WTC11 (cell line): ENCODE data around the gene SLC17A2. TPM values are rescaled to one million over a fixed set of nuclear protein-coding genes. Genes with fewer than 3 reads are reported as not detected.

Experiments used
- CREM ChIP-seq: sonication (generic); formaldehyde crosslinking; IDR thresholded peaks from 2 replicates; pipeline ENCODE4 v1.8.1; 2022; ENCODE audit warnings: mild to moderate bottlenecking, missing genetic modification reagents, moderate library complexity
- ELF4 ChIP-seq: sonication (generic); formaldehyde crosslinking; IDR thresholded peaks from 2 replicates; pipeline ENCODE4 v1.8.1; 2022; ENCODE audit warnings: low read depth, mild to moderate bottlenecking, moderate library complexity, missing genetic modification reagents
- ESRRA ChIP-seq: sonication (generic); formaldehyde crosslinking; IDR thresholded peaks from 2 replicates; pipeline ENCODE4 v1.8.1; 2022; ENCODE audit warnings: mild to moderate bottlenecking, missing genetic modification reagents, borderline replicate concordance
- ETV6 ChIP-seq: sonication (generic); formaldehyde crosslinking; IDR thresholded peaks from 2 replicates; pipeline ENCODE4 v1.8.1; 2022; ENCODE audit warnings: mild to moderate bottlenecking, missing genetic modification reagents
- FOXJ3 ChIP-seq: sonication (generic); formaldehyde crosslinking; IDR thresholded peaks from 2 replicates; pipeline ENCODE4 v1.9.0; 2021; ENCODE audit warnings: missing genetic modification reagents, mild to moderate bottlenecking, borderline replicate concordance
- FOXK1 ChIP-seq: sonication (generic); formaldehyde crosslinking; IDR thresholded peaks from 2 replicates; pipeline ENCODE4 v1.8.0; 2022; ENCODE audit warnings: mild to moderate bottlenecking, moderate library complexity, missing genetic modification reagents
- GABPB1 ChIP-seq: sonication (generic); formaldehyde crosslinking; IDR thresholded peaks from 2 replicates; pipeline ENCODE4 v1.8.1; 2023; ENCODE audit warnings: mild to moderate bottlenecking, missing genetic modification reagents
- GTF2I ChIP-seq: fragments of 250-450 bp; sonication (Bioruptor Pico); conservative IDR thresholded peaks from 2 replicates; pipeline ENCODE4 v1.4.0; 2021; ENCODE audit warnings: mild to moderate bottlenecking
- JUN ChIP-seq: sonication (generic); formaldehyde crosslinking; IDR thresholded peaks from 2 replicates; pipeline ENCODE4 v1.8.0; 2023; ENCODE audit warnings: mild to moderate bottlenecking, missing genetic modification reagents
- KAT7 ChIP-seq: sonication (generic); formaldehyde crosslinking; IDR thresholded peaks from 2 replicates; pipeline ENCODE4 v1.8.1; 2023; ENCODE audit warnings: missing genetic modification reagents, mild to moderate bottlenecking, borderline replicate concordance
- NR3C1 ChIP-seq: sonication (generic); formaldehyde crosslinking; conservative IDR thresholded peaks from 2 replicates; pipeline ENCODE4 v1.8.1; 2023; ENCODE audit warnings: low read depth, mild to moderate bottlenecking, missing genetic modification reagents
- RORB ChIP-seq: fragments of 250-450 bp; sonication (Bioruptor Pico); IDR thresholded peaks from 2 replicates; pipeline ENCODE4 v1.9.0; 2021; ENCODE audit warnings: mild to moderate bottlenecking
- TCF7 ChIP-seq: sonication (generic); formaldehyde crosslinking; IDR thresholded peaks from 2 replicates; pipeline ENCODE4 v1.8.0; 2022; ENCODE audit warnings: mild to moderate bottlenecking, low read depth, missing genetic modification reagents, moderate library complexity
- TEAD1 ChIP-seq: sonication (generic); formaldehyde crosslinking; IDR thresholded peaks from 2 replicates; pipeline ENCODE4 v1.8.0; 2022; ENCODE audit warnings: mild to moderate bottlenecking, missing genetic modification reagents
- TEAD4 ChIP-seq: sonication (generic); formaldehyde crosslinking; IDR thresholded peaks from 2 replicates; pipeline ENCODE4 v1.8.0; 2022; ENCODE audit warnings: mild to moderate bottlenecking, missing genetic modification reagents
- ZBTB21 ChIP-seq: sonication (generic); formaldehyde crosslinking; IDR thresholded peaks from 2 replicates; pipeline ENCODE4 v1.8.1; 2023; ENCODE audit warnings: mild to moderate bottlenecking, missing genetic modification reagents, borderline replicate concordance
- ZNF232 ChIP-seq: sonication (generic); formaldehyde crosslinking; IDR thresholded peaks from 2 replicates; pipeline ENCODE4 v1.8.0; 2022; ENCODE audit warnings: mild to moderate bottlenecking, missing genetic modification reagents
- ZNF317 ChIP-seq: sonication (generic); formaldehyde crosslinking; IDR thresholded peaks from 2 replicates; pipeline ENCODE4 v1.8.1; 2023; ENCODE audit warnings: low read depth, mild to moderate bottlenecking, moderate library complexity, missing genetic modification reagents, borderline replicate concordance
- ZNF423 ChIP-seq: fragments of 250-450 bp; sonication (Bioruptor Pico); IDR thresholded peaks from 2 replicates; pipeline ENCODE4 v2.1.2; 2022; ENCODE audit warnings: mild to moderate bottlenecking, moderate library complexity
- total RNA-seq: library from RNA; stranded (reverse); gene quantifications from 3 replicates; pipeline ENCODE4 v1.2.3, GENCODE V29; 2021
- TF ChIP-seq, protein P1 (sequence below): sonication (generic); formaldehyde crosslinking; IDR thresholded peaks from 2 replicates; pipeline ENCODE4 v1.8.1; 2023; ENCODE audit warnings: mild to moderate bottlenecking, missing genetic modification reagents, moderate library complexity
- TF ChIP-seq, protein P2 (sequence below): fragments of 250-450 bp; sonication (Bioruptor Pico); IDR thresholded peaks from 2 replicates; pipeline ENCODE4 v1.9.0; 2021; ENCODE audit warnings: mild to moderate bottlenecking
- TF ChIP-seq, protein P3 (sequence below): sonication (generic); formaldehyde crosslinking; IDR thresholded peaks from 2 replicates; pipeline ENCODE4 v1.8.1; 2022; ENCODE audit warnings: missing genetic modification reagents, borderline replicate concordance
- TF ChIP-seq, protein P4 (sequence below): fragments of 250-450 bp; sonication (Bioruptor Pico); conservative IDR thresholded peaks from 2 replicates; pipeline ENCODE4 v1.9.0; 2021; ENCODE audit warnings: mild to moderate bottlenecking
- TF ChIP-seq, protein P5 (sequence below): fragments of 250-450 bp; sonication (Bioruptor Pico); IDR thresholded peaks from 2 replicates; pipeline ENCODE4 v1.9.0; 2021; ENCODE audit warnings: mild to moderate bottlenecking
- TF ChIP-seq, protein P6 (sequence below): sonication (generic); formaldehyde crosslinking; IDR thresholded peaks from 2 replicates; pipeline ENCODE4 v1.8.0; 2023; ENCODE audit warnings: mild to moderate bottlenecking, missing genetic modification reagents
- TF ChIP-seq, protein P7 (sequence below): sonication (generic); formaldehyde crosslinking; IDR thresholded peaks from 2 replicates; pipeline ENCODE4 v1.8.1; 2022; ENCODE audit warnings: mild to moderate bottlenecking, moderate library complexity, missing genetic modification reagents
- TF ChIP-seq, protein P8 (sequence below): fragments of 200-600 bp; IDR thresholded peaks from 2 replicates; pipeline ENCODE4 v1.8.0; 2022; ENCODE audit warnings: antibody characterized with exemption

Gene SLC17A2
- total RNA-seq, 1 experiment from 2014 or later: not detected

DNA sequence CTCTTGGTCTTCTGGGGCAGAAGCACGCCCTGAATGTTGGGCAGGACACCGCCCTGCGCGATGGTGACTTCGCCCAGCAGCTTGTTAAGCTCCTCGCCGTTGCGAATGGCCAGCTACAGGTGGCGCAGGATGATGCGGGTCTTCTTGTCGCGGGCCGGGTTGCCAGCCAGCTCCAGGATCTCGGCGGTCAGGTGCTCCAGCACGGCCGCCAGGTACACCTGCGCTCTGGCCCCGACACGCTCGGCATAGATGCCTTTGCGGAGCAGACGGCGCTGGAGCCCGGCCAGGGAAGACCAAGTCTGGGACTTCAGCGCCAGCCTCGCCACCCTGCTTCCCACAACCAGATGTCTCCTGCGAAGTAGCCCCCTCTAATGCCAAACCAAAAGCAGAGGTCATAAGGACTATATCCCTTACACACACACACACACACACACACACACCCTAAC lies 48.4 kb downstream of the SLC17A2 start (continued):
- no peak for TF ChIP-seq FOXK1 (CRISPR knock-in tag)
- TF ChIP-seq, protein P1, sequence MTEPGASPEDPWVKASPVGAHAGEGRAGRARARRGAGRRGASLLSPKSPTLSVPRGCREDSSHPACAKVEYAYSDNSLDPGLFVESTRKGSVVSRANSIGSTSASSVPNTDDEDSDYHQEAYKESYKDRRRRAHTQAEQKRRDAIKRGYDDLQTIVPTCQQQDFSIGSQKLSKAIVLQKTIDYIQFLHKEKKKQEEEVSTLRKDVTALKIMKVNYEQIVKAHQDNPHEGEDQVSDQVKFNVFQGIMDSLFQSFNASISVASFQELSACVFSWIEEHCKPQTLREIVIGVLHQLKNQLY (CRISPR knock-in tag): no peak
- no peak for TF ChIP-seq KAT7 (CRISPR knock-in tag)
- TF ChIP-seq TCF7: no peak
- no peak for TF ChIP-seq JUN
- no peak for TF ChIP-seq ESRRA (CRISPR knock-in tag)
- no peak for TF ChIP-seq RORB (CRISPR knock-in tag)
- no peak for TF ChIP-seq CREM
- TF ChIP-seq, protein P2, sequence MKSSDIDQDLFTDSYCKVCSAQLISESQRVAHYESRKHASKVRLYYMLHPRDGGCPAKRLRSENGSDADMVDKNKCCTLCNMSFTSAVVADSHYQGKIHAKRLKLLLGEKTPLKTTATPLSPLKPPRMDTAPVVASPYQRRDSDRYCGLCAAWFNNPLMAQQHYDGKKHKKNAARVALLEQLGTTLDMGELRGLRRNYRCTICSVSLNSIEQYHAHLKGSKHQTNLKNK (CRISPR knock-in tag): no peak
- TF ChIP-seq ELF4 (CRISPR knock-in tag): no peak
- TF ChIP-seq ZNF232: no peak
- TF ChIP-seq, protein P3, sequence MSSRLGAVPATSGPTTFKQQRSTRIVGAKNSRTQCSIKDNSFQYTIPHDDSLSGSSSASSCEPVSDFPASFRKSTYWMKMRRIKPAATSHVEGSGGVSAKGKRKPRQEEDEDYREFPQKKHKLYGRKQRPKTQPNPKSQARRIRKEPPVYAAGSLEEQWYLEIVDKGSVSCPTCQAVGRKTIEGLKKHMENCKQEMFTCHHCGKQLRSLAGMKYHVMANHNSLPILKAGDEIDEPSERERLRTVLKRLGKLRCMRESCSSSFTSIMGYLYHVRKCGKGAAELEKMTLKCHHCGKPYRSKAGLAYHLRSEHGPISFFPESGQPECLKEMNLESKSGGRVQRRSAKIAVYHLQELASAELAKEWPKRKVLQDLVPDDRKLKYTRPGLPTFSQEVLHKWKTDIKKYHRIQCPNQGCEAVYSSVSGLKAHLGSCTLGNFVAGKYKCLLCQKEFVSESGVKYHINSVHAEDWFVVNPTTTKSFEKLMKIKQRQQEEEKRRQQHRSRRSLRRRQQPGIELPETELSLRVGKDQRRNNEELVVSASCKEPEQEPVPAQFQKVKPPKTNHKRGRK (CRISPR knock-in tag): 0 out of 2 replicates have a peak, but pooled peaks have one; percentile 46
- TF ChIP-seq ETV6 (CRISPR knock-in tag): 0 out of 2 replicates have a peak, but pooled peaks have one; percentile 50
- no peak for TF ChIP-seq ZNF423 (CRISPR knock-in tag)
- TF ChIP-seq GTF2I: no peak
- TF ChIP-seq TEAD4 (CRISPR knock-in tag): no peak
- no peak; the same call in 1 of the 2 replicates for TF ChIP-seq ZBTB21 (CRISPR knock-in tag)
- TF ChIP-seq GABPB1: no peak
- TF ChIP-seq, protein P4, sequence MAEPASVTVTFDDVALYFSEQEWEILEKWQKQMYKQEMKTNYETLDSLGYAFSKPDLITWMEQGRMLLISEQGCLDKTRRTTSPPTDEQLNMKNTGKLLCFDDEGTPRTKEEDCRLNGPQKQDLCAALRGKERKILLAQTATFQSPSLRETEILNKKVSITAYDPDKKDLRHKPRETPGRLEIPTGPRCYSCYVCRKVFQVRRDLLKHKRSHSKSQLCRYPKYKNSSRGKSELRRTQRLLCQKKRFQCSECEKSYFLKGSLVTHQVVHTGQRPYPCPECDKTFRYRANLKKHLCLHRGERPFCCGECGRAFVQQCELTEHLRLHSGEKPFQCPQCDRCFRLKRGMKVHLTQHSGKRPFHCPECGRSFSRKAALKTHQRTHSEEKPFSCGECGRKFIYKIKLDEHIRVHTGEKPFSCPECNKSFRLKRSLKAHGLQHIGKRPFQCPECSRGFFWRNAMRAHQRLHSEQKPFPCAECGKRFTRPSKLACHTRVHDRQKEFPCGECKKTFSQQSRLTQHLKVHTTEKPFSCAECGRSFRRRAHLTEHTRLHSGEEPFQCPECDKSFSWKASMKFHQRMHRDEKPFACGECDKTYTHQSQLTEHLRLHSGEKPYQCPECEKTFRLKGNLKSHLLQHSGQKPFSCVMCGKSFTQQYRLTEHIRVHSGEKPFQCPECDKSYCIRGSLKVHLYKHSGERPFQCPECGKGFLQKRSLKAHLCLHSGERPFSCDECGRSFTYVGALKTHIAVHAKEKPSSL (CRISPR knock-in tag): no peak
- TF ChIP-seq, protein P5, sequence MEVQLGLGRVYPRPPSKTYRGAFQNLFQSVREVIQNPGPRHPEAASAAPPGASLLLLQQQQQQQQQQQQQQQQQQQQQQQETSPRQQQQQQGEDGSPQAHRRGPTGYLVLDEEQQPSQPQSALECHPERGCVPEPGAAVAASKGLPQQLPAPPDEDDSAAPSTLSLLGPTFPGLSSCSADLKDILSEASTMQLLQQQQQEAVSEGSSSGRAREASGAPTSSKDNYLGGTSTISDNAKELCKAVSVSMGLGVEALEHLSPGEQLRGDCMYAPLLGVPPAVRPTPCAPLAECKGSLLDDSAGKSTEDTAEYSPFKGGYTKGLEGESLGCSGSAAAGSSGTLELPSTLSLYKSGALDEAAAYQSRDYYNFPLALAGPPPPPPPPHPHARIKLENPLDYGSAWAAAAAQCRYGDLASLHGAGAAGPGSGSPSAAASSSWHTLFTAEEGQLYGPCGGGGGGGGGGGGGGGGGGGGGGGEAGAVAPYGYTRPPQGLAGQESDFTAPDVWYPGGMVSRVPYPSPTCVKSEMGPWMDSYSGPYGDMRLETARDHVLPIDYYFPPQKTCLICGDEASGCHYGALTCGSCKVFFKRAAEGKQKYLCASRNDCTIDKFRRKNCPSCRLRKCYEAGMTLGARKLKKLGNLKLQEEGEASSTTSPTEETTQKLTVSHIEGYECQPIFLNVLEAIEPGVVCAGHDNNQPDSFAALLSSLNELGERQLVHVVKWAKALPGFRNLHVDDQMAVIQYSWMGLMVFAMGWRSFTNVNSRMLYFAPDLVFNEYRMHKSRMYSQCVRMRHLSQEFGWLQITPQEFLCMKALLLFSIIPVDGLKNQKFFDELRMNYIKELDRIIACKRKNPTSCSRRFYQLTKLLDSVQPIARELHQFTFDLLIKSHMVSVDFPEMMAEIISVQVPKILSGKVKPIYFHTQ (CRISPR knock-in tag): no peak
- TF ChIP-seq, protein P6, sequence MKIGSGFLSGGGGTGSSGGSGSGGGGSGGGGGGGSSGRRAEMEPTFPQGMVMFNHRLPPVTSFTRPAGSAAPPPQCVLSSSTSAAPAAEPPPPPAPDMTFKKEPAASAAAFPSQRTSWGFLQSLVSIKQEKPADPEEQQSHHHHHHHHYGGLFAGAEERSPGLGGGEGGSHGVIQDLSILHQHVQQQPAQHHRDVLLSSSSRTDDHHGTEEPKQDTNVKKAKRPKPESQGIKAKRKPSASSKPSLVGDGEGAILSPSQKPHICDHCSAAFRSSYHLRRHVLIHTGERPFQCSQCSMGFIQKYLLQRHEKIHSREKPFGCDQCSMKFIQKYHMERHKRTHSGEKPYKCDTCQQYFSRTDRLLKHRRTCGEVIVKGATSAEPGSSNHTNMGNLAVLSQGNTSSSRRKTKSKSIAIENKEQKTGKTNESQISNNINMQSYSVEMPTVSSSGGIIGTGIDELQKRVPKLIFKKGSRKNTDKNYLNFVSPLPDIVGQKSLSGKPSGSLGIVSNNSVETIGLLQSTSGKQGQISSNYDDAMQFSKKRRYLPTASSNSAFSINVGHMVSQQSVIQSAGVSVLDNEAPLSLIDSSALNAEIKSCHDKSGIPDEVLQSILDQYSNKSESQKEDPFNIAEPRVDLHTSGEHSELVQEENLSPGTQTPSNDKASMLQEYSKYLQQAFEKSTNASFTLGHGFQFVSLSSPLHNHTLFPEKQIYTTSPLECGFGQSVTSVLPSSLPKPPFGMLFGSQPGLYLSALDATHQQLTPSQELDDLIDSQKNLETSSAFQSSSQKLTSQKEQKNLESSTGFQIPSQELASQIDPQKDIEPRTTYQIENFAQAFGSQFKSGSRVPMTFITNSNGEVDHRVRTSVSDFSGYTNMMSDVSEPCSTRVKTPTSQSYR: no peak
- no peak for TF ChIP-seq ZNF317 (CRISPR knock-in tag)
- TF ChIP-seq TEAD1: no peak
- no peak for TF ChIP-seq FOXJ3 (CRISPR knock-in tag)
- TF ChIP-seq, protein P7, sequence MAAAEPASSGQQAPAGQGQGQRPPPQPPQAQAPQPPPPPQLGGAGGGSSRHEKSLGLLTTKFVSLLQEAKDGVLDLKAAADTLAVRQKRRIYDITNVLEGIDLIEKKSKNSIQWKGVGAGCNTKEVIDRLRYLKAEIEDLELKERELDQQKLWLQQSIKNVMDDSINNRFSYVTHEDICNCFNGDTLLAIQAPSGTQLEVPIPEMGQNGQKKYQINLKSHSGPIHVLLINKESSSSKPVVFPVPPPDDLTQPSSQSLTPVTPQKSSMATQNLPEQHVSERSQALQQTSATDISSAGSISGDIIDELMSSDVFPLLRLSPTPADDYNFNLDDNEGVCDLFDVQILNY: no peak
- TF ChIP-seq, protein P8, sequence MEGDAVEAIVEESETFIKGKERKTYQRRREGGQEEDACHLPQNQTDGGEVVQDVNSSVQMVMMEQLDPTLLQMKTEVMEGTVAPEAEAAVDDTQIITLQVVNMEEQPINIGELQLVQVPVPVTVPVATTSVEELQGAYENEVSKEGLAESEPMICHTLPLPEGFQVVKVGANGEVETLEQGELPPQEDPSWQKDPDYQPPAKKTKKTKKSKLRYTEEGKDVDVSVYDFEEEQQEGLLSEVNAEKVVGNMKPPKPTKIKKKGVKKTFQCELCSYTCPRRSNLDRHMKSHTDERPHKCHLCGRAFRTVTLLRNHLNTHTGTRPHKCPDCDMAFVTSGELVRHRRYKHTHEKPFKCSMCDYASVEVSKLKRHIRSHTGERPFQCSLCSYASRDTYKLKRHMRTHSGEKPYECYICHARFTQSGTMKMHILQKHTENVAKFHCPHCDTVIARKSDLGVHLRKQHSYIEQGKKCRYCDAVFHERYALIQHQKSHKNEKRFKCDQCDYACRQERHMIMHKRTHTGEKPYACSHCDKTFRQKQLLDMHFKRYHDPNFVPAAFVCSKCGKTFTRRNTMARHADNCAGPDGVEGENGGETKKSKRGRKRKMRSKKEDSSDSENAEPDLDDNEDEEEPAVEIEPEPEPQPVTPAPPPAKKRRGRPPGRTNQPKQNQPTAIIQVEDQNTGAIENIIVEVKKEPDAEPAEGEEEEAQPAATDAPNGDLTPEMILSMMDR: no peak
- no peak for TF ChIP-seq NR3C1 (CRISPR knock-in tag)
